ENCODE measurements around the gene NPFF.

- TF ChIP-seq CTCF (IDR thresholded peaks at IDR 0.05) (no peak), POLR2A (IDR thresholded peaks at IDR 0.05) (no peak)
These were observed 43.3 kb upstream of the NPFF start for GRCh38 chr12:53550595-53550994.
